HK-2 (cell line): Measurements from ENCODE around the gene SORCS2.

Source experiments
- DNase-seq: peaks from one replicate; pipeline ENCODE4 v3.0.0-alpha.2; 2018; ENCODE audit not compliant: unreplicated experiment

Gene SORCS2

DNA sequence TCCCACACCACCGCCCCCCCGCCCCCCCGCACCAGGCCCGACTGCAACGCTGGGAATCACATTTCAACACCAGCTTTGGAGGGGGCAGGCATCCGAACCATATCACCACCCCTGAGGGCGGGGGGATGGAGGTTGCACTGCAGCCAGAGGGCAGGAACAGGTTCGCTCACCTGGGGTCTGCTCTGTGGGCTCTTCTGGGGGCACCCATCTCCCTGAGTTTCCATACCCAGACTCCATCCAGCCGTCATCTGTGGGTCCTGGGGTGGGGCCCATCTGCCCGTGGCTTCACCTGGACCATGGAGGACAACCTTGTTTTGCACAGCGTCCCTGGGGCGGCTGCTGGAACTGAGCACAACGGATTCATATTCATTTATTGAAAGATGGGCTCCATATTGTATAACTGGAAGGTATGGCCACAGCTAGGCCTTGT, 235.5 kb downstream of the SORCS2 start:
- no peak for DNase-seq

DNA sequence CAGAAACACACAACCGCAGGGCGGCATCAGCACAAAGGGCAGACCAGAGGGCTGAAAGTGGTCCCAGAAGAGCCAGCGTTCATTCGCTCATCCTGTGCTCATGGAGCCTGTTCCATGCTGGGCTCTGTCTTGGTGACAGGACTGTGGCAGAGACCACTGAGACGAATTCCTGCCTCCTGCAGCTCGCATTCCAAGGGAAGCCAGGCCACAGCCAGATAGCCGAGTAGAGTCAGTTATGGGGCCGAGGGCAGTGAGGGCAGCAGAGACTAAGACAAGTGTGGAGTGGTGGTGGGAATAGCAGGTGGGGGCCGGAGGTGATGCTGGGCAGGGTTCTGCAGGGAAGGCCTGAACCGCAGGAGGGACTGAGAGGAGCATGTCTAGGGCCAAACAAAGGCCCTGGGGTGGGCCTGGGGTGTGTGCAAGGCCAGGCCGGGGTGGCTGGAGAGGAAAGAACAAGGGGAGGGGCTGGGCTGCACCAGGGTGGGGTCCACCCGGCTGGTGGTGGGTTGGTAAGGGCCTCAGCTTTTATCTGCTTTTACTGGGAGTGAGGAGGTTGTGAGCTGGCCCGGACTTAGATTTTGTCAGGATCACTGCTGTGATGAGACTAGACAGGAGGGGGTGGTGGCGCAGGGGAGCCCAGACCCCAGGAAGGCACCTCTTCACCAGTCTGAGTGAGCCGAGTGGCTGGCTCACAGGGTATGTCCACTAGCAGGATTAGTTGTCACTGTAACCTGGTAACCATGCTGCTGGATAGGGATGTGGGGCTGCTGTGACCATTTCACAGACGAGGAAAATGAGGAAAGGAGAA, 236.1 kb downstream of the SORCS2 start:
- no peak for DNase-seq

DNA sequence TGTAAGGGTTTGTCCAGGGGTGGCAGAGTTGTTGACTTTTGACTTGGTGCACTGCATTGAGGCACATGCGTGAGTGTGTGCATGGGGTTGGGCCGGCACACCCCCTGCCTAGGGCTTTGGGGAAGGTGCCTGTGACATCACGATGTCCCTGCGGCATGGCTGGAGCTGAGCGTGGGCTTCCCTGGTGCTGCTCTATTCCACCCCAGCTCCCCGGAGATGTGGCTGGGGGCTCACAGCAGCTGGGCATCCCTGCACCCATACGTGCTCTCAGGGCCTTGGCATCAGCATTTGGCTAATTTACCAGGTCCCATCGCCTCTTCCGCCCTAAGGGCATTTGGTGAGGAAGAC, 236.7 kb downstream of the SORCS2 start:
- DNase-seq: no peak

DNA sequence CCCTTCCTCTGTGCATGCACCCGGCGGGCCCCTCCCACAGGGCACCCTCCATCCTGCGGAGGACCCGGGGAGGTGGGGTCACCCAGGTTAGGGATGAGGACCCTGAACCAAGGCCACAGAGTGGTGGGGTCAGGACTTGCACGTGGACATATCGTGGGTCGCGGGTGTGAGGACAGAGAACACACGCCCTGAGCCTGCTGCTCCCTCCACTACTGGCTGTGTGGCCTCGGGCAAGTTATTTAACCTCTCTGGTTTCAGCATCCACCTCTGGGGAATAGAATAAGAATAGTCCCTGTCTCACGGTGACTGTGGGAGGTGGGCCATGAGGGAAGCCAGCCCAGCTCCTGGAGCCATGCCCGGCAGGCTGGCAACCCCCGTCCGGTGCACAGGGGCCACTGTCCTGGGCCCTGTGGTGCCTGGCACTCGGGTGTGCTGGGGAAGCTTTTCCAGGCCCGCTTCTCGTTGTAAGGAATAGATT, 237.3 kb downstream of the SORCS2 start:
- no peak for DNase-seq

DNA sequence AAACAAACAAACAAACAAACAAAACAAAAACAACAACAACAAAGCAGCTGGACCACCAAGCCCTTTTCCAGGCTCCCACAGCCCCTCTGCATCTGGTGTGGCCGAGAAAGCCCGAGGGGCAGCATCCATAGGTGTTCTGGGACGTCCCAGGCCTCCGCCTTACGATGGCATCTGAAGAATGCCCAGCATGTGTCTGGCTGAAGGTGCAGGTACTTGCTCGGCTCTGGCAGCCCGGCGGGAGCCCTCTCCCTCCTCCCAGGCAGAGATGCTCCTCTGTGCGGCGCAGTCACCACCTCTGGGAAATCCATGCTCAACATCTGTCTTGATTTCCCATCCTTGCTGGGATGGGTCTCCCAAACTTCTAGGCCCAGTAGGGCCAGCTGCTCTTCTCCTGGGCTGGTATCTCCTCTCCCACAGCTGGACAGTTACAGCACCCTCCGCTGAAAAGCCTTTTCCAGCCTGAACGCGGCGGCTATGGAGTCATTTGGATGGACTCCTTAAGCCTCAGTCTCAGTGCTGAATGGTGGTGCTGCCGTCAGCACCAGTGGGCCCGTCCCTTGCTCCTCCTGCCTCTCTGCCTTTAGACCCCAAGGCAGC, 238.1 kb downstream of the SORCS2 start:
- no peak for DNase-seq

DNA sequence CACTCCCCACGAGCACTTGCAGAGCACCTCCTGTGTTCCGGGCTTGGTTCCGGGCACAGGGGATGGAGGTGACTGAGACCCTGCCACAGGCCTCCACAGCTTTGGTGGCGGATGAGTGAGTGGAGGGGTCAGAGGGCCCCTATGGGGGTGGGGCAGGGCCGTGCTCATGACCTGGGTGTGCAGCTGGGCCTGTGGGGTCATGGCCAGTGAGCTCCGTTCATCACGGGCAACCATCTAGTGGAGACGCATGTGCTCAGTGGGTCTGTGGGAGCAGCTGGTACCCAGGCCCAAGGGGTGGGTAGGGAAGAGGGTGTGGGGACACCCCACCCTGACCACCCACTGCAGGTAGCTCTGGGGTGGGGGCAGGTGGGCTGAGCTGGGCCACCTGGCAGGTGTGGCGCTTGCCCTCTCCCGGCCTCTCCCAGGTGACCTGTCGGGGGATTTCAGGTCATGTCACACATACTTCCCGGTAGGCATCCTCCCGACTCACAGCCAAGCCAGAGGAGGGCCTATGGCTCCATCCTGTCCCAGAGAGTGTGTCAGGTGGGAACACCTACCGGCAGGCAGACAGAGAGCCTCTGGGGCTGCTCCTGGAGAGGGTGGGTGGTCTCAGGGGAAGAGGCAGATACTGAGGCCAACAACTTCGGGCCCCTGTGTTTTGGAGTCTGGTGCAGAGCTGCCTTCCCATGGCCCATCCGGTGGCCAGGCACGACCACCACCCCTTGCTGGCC, 238.8 kb downstream of the SORCS2 start:
- DNase-seq: no peak

DNA sequence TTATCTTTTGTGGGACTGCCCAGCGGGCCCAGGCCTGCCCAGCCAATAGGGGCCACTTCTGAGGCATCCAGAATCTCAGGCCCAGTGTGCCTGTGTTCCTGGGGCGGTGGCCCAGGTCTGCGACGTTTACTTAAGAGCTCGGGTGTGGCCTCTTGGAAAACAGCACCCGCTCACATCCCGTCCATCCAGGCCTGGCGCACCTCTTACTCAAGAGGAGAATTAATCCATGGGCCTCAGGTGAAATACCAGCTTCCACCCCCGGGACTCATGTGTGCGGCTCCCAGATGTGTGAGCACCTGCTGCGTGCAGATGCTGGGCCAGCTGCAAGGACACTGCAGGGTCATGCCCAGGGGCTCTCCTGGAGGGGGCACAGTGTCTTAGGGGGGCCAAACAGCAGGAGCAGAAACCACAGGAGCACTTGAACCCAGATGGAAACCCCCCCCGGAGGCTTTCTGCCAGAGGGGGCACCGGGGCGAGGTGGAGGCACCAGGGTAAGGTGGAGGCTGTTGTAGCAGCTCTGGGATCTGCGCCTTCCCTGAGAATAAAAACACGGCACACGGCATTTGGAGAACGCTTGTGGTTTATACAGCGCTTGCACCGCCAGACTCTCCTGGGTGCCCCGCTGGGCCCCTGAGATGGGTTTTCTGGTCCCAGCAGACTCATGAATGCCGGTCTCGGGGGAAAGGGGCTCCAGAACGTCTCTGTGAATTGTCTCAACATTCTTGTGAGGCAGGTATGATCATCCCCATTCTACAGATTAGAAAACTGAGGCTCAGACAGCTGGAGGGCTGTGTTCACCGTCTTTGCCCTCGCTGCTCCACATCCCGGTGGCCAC, 239.6 kb downstream of the SORCS2 start:
- no peak for DNase-seq

DNA sequence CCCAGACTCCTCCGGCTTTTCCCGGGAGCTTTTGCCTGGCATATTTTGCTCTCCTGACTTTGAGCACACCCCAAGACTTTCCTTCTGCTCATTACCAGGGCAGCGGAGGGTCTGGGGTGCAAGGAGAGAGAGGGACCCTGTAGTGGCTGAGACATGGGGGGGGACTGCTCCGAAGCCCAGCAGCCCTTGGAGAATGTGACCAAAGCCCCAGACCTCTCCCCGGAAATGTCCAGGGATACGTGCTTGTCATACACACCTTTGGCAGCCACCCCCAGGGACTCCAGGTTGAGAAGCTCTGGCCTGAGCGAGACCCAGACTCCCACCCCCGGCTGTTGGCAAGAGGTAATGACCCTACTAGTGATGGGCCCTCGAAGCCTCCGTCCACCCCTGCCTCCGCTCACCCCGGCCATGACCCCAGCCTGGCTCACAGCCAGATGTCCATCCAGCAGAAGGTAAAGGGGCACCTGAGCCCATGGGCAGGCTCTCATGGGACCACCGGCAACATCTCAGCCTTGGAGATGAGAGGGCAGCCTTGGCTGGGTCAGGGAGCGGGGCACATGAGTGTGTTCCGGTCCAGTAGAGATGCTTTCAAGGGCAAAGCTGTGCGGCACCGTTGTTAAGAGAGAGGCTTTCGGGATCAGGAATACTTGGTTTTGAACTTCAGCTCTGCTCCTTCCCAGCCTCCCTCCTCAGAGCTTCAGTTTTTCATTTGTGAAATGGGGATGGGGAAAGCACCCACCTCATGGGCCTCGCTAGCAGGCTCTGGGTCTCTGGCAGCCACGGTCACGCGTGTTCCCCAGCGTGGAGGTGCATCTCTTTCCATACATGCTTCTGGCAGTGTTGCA, 240.4 kb downstream of the SORCS2 start:
- no peak for DNase-seq

DNA sequence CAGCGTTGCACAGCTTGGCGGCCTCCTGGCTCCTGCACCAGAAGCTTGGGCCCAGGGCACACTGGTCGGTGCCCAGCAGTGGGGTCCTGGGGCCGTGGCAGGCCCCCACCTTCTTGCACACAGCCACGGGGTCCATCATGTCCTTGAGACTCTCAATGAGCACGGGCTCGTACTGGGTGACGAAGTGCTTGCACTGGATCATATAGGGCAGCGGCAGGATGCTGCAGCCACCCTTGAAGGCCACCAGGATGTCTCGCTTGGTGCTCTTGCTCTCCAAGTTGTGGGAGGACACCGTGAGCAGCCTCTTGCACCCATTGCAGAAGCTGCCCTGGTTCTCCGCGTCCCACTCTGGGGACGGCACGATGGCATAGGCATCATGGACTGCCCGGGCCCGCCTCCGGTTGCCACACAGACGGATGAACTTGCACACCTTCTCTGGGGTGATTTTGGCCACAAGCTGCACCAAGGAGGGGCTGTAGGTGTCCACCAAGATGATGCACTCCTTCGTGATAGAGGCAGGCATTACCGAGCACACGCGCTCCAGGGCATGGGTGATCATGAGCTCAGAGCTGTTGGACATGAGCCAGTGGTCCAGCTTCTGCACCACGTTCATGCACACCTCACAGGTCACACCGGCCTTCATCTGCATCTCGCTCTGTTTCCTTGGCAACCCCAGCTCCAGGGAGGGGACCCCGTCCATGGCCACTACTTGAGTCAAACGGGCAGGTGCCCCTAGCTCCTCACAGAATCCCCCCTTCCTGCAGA, 241.2 kb downstream of the SORCS2 start:
- DNase-seq: no peak

DNA sequence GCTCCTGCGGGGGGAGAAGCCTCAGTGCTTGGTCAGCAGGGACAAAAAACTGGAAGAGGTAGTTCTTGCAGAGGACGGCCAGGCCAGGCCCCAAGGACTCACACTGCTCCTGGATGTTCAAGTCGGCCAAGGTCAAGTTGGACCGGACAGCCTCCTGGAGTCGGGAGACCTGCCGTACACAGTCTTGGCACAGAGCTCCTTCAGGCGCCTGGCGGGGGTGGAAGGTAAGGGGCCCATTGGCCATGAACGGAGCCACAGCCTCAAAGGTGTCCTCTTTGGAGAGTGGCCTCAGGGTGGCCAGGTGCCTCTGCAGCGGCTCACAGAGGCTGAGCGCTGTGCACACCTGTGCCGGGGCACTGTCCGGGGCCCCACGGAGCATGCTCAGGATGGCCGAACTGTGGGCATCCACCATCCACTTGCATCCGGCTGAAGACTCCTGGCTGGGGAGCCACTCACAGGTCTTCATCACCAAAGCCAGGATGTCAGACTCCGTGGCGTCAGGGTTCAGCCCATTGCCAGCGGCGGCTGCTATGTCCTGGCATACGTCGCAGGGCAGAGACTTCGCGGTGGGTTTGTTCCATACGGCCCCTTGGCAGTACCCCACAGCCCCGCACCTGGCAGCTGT, 241.9 kb downstream of the SORCS2 start:
- no peak for DNase-seq

DNA sequence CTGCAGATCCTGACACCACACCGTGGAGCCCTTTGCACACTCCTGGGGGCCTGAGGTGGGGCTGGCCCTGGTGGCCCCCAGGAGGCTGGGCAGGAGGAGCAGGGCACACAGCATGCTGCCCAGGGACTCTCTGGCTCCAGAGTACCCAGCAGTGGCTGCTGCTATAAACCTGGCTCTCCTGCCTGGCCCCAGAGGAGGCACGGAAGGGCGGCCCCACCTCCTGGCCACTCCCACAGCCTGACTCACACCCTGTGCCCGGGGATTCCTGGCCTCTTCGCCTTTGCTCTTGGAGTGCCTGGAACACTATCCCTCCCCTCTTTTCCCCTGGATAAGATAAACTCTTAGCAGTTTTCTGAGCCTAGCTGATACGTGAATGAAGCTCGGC, 242.4 kb downstream of the SORCS2 start, which contains the start of gene PSAPL1:
Gene PSAPL1 (minus strand): TSS at position 165 of the 385 bp plus-strand sequence. CDS start 51 bp downstream, at position 114.
- DNase-seq: peak; percentile 54

DNA sequence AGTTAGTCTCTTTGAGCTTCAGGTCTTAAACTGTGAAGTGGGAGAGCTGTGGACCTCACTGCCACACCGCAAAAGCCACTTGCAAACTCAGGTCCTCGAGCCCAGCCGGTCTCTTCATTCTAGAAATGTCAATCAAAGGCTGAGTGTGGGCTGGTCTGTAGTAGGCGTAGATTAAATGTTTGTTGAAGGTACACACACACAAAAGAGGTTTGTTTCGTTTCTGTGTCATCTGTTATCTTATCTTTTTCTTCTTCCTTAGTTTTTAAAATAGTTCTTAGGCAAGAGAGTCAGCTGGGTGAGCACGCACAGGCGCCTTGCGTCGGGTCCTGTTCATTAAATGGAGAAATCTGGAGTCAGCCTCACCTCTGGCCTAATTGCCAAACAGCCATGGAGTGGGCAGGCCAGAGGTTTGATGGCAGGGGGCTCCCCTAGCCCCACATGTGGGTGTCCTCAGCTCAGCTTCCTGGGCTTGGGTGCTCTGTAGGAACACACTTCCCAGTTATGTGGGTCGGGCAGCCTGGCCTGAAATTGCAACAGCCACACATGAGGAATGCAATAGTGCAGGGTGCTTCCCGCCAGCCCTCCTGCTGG, 243.2 kb downstream of the SORCS2 start:
- no peak for DNase-seq

DNA sequence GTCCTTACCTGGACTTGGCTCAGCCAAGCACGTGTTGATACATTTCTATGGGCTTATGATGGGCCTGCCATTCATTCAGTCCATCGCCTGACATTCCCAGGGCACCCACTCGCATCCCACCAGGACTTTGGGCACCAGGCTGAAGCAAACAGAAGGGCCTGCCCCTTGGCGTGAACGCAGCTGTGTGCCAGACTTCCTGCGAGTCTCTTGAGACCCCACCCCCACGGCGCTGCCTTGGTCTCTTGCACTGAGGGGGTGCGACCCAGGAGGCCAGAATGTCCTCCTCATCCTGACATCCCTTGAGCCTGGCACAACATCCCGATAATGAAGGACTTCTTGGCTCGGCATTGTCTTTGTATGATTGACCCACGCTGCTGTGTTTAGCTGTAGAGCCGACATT, 243.9 kb downstream of the SORCS2 start:
- DNase-seq: no peak

DNA sequence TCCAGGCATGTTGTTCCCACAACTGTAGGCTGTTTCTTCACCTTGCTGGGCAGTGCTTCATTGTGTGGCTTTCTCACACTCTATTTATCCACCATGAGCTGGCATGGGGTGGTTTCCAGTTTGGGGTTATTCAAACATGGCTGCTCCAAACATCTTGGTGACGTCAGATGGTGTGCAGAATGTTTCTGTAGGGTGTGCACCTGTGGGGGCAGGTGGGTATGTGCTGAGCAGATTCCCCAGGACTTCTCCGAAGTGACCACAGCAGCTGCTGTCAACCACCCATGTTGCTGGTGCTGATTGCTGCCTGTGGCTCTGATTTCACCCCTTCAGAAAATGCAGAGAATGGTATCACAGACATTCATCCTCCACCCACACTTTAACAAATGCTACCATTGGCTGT, 247.4 kb downstream of the SORCS2 start:
- DNase-seq: no peak

DNA sequence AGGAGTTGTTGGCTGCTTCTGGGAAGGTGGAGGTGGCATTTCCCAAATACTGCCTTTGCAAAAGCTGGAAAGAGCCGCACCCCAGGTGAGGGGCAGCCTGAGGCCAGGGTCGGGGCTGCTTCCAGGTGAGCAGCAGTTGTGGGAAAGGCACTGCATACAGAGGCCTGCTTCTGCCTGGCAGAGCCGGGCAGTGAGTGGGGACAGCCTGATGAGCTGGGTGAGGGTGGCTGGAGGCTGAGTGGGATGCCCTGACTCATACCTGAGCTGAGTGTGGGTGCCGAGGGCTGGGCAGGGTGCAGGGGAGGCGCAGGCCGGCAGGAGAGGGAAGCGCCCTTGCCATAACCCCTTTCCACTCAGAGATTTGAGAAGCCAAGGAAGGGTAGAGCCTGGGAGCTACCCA, 248.9 kb downstream of the SORCS2 start:
- DNase-seq: no peak

DNA sequence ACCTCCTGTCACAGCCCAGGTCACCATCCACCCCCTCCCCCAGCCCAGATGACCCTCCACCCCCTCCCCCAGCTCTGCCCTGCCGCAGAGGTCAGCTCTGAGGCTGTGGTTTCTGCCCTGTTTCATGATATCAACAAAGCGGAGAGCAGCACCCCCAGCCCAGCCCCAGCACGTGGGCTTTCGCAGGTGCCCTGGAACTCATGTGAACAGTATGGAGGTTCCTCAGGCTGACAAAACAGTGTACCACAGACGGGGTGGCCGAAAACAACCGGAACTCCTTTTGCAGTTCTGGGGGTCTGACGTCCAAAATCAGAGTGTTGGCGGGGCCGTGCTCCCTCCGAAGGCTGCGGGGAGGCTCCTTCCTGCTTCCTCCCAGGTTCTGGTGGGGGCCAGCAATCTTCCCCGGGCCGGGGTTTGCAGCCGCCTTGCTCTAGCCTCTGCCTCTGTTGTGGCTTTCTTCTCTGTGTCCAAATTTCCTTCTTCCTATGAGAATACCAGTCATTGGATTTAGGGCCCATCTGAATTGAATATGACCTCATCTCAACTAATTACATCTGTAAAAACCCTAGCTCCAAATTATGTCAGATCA, 250.3 kb downstream of the SORCS2 start:
- no peak for DNase-seq

DNA sequence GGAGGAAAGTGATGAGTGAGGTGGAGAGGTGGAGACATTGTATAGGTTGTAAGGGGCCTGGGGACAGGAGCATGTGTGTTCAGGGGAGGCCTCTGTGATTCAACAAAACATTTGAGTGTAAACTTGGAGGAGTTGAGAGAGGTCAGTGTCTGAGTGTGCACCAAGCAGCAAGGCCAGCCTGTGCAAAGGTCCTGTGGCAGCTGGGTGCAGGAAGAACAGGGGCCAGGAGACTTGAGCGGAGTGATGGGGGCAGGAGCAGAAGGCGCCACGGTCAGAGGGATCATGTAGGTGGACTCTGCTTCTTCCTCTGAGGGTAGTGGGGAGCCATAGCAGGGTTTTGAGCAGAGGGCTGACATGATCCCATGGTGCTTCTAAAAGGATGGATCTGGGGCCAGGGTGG, 252.0 kb downstream of the SORCS2 start:
- no peak for DNase-seq

DNA sequence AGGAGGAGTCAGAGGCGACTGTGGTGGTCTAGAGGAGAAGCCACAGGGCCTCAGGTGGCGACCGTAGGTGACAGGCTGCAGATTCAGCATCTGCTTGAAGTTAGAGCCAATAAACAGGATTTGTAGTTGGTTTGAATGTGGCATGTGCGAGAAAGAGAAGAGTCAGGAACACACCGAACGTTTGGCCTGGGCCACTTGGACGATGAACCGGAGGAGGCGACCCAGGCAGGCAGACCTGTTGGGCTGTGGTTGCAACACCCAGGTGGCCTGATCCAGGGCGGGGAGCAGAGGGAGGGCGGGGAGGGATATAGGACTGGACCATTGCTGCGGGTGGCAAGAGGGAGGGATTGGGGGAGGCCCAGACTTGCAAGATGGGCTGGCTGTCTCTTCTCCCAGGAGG, 252.4 kb downstream of the SORCS2 start:
- no peak for DNase-seq

DNA sequence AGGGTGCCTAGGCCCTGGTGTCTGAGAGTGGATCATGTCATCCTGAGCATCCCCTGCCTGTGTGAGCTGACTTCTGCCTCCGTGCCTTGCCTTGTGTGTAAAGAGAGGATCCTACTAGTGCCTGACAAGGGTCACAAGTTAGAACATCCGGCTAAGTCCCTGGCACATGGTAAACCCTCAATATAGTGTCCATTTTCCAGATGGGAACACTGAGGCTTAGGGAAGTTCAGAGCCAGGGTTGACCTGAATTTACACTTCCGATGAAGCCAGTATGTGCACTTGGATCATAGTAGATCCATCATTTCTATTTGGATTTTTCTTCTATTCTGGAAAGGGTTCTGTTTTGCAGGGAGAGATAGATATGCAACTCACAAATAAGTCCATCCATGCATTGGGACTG, 254.9 kb downstream of the SORCS2 start:
- DNase-seq: no peak
